Measurements from ENCODE around the gene ZNF45. TPM values are rescaled to one million over a fixed set of nuclear protein-coding genes. Genes with fewer than 3 reads are reported as not detected.

Gene ZNF45
- total and polyA plus RNA-seq, 2 of the 13 experiments (the other 11 are each of a cell fraction or from before 2014, with no cell fraction given) = 2.4 to 11.3 TPM

GRCh38 chr19:43957891-43958290 is 22.8 kb upstream of the ZNF45 start (continued):
- 0 out of 2 replicates have a peak, but pooled peaks have one; percentile 23 for TF ChIP-seq SAP130 (CRISPR knock-in tag; IDR thresholded peaks at IDR 0.05; ENCODE audit: low read depth)

DNA sequence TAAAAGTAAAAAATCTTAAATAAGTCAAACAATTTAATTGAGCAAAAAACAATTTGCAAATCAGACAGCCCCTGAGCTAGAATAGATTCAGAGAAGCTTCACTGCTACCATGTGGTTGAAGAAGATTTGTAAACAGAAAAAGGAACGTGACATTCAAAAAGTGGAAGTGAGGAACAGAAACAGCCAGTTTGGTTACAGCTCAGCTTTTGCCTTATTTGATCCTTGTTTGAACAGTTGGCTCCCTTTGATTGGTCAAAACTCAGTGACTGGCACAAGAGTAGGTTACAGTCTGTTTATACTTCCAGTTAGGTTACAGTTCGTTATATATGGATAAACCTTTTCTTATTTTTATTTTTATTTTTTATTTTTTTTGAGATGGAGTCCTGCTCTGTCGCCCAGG is 21.7 kb upstream of the ZNF45 start:
- H3K27me3 ChIP-seq (ENCODE audit: control insufficient read depth in 1 of 2, insufficient read depth in 2 of 2, low read length in 2 of 2) = no peaks in the 10 kb centered on the region
- in situ Hi-C loops (cut with HindIII; ENCODE audit: extremely low pct_ligation_motif_present, low pct_unique_long_range_greater_than_20kb) = no loop called here
- no TSS peak for BruUV-seq (replicated peaks)
- H3K9me3 ChIP-seq (ENCODE audit: low read length) = peaks cover 31% of the 10 kb centered on the region
- ATAC-seq (no peak), DNase-seq (ENCODE audit: low spot score) (no peak), FAIRE-seq (no peak)
- no peaks in the 10 kb centered on the region for H3K79me2 ChIP-seq (ENCODE audit: insufficient read depth, low read length)
- no peak overlapping the region for H3K9ac ChIP-seq (ENCODE audit: insufficient read depth, low read depth, low read length)
- H3K4me1 ChIP-seq (ENCODE audit: insufficient read depth, low read length) = peaks cover 12% of the 10 kb centered on the region
- ChIA-PET POLR2A (interaction anchor here (1.0 kb wide), 1 partner anchor 22 kb away, joined by 4 read pairs; the partner anchor contains the start of gene ZNF45), CTCF (ENCODE audit: low intra/inter-chr PET ratio, low total read pairs) (no interaction called here)
- H2AFZ ChIP-seq (ENCODE audit: low read length) = no peak overlapping the region
- no peaks in the 10 kb centered on the region; a peak in 1 of 5 replicates for H3K36me3 ChIP-seq (replicated peaks in 1 of 2; ENCODE audit: control insufficient read depth in 1 of 2, insufficient read depth in 2 of 2, low read length in 2 of 2)
- 91% methylated on average over 3 of the region's 3 CpGs for WGBS (ENCODE audit: low lambda C conversion rate)
- intact Hi-C loops (cut with micrococcal nuclease; ENCODE audit: unreplicated experiment) = loop anchor here (10.0 kb wide), 1 partner anchor 118 kb away; the partner anchor contains the start of gene ZNF284
- H4K20me1 ChIP-seq (ENCODE audit: insufficient read depth, low read length) = no peaks in the 10 kb centered on the region
- no peak overlapping the region for H3K4me2 ChIP-seq (ENCODE audit: low read depth, low read length)
- no peak overlapping the region for H3K27ac ChIP-seq (ENCODE audit: extremely low read length, insufficient read depth, low read length)
- TF ChIP-seq NFE2 (CRISPR knock-in tag; IDR thresholded peaks at IDR 0.05) (no peak), YY1 (IDR thresholded peaks at IDR 0.05; ENCODE audit: insufficient read depth, insufficient replicate concordance, low read depth, low read length) (no peak), CREB3 (CRISPR knock-in tag; IDR thresholded peaks at IDR 0.05) (no peak), FOSL1 (CRISPR knock-in tag; IDR thresholded peaks at IDR 0.05; ENCODE audit: borderline replicate concordance) (no peak), RFX5 (IDR thresholded peaks at IDR 0.05; ENCODE audit: low read depth, low read length) (no peak)
- H3K4me3 ChIP-seq (replicated peaks in 1 of 3; ENCODE audit: insufficient read depth in 1 of 3, low read depth in 2 of 3, low read length in 3 of 3) = no peak overlapping the region
